ENCODE measurements around the gene LANCL3.

DNA sequence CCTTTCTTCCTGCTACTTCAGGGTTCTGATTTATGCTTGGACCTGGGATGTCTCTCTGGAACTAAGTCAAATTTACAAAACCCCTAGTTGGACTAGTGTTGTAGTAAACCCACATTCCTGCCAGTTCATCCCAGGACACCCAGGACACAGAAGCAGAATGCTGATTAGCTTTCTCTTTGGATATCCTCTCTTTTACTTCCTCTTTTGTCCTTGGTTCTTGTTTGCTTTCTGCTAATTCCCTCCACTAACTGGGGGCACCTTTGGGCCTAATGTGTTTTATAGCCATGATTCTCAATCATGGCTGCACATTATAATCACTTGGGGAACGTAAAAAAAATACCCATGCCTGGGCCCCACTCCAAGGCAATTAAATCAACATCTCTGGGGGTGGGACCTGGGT, 42.5 kb downstream of the LANCL3 start:
- TF ChIP-seq, protein P1, sequence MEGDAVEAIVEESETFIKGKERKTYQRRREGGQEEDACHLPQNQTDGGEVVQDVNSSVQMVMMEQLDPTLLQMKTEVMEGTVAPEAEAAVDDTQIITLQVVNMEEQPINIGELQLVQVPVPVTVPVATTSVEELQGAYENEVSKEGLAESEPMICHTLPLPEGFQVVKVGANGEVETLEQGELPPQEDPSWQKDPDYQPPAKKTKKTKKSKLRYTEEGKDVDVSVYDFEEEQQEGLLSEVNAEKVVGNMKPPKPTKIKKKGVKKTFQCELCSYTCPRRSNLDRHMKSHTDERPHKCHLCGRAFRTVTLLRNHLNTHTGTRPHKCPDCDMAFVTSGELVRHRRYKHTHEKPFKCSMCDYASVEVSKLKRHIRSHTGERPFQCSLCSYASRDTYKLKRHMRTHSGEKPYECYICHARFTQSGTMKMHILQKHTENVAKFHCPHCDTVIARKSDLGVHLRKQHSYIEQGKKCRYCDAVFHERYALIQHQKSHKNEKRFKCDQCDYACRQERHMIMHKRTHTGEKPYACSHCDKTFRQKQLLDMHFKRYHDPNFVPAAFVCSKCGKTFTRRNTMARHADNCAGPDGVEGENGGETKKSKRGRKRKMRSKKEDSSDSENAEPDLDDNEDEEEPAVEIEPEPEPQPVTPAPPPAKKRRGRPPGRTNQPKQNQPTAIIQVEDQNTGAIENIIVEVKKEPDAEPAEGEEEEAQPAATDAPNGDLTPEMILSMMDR (conservative IDR thresholded peaks at IDR 0.05; ENCODE audit: low read depth, low read length) = no peak
- TF ChIP-seq EZH2 (IDR thresholded peaks at IDR 0.05; ENCODE audit: borderline replicate concordance, low read depth, low read length, poor library complexity, severe bottlenecking) = no peak
